NCI-H2081 (cell line): ENCODE results near the gene CBFA2T2.
"Not testable (repeated sequence)": the region's sequence is repeated elsewhere in the genome, so short reads cannot be mapped to it uniquely, and the experiment has no call there.

Experiments
- DNase-seq, 2 experiments: peaks; one replicate each; lab custom pipeline; 2025; lab: John Stamatoyannopoulos, UW

Gene CBFA2T2

GRCh38 chr20:33490023-33490933 lies at the start of gene CBFA2T2:
TSS of gene CBFA2T2 (plus strand) at chr20:33490096. CDS start at chr20:33490268, 172 bp downstream.
- peak; percentile 51 to 68 for DNase-seq

- not testable (repeated sequence) for DNase-seq
Observed at GRCh38 chr20:33440562-33440961, 49.3 kb upstream of the CBFA2T2 start.

GRCh38 chr20:33441142-33441955 lies 48.5 kb upstream of the CBFA2T2 start:
- DNase-seq: no peak

- DNase-seq: no peak
Observed at GRCh38 chr20:33442136-33443005, 47.5 kb upstream of the CBFA2T2 start.

- DNase-seq: peak in 1 of 2 experiments; percentile 39
Observed at GRCh38 chr20:33443006-33443511, 46.8 kb upstream of the CBFA2T2 start.

GRCh38 chr20:33443512-33444239 lies 46.2 kb upstream of the CBFA2T2 start, which contains the start of gene SNTA1:
TSS of gene SNTA1 (minus strand) at chr20:33443763. CDS start at chr20:33443620, 143 bp downstream.
- peak; percentile 73 to 77 for DNase-seq

DNA sequence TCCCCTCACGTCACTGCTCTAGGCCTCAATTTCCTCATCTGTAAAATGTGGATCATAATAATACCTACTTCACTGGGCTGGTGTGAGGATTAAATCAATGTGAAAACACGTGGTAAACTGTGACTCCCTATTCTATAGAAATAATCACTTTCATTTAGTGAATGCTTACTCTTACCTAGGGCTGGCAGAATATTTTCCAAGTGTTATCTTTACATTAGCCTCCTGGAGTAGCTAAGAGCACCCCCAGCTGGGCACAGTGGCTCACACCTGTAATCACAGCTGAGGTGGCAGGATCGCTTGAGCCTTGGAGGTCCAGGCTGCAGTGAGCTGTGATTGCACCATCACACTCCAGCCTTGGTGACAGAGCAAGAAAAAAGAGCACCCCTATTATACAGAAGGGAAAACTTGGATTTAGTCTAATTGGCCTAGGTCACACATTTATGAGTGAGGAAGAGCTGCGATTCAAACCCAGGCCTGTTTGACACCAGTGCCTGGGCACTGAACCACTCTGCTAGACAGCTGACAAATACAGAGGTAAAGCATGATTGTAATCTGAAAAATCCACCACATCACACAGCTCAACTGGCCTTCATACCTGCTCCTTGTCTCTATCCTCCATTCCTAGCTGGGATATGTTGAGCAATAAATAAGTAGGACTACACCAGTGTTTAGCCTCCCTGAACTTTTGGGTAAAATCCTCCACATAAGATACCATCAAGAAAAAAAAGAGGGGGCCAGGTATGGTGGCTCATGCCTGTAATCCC lies 44.9 kb upstream of the CBFA2T2 start:
- DNase-seq: peak in 1 of 2 experiments; percentile 34

DNA sequence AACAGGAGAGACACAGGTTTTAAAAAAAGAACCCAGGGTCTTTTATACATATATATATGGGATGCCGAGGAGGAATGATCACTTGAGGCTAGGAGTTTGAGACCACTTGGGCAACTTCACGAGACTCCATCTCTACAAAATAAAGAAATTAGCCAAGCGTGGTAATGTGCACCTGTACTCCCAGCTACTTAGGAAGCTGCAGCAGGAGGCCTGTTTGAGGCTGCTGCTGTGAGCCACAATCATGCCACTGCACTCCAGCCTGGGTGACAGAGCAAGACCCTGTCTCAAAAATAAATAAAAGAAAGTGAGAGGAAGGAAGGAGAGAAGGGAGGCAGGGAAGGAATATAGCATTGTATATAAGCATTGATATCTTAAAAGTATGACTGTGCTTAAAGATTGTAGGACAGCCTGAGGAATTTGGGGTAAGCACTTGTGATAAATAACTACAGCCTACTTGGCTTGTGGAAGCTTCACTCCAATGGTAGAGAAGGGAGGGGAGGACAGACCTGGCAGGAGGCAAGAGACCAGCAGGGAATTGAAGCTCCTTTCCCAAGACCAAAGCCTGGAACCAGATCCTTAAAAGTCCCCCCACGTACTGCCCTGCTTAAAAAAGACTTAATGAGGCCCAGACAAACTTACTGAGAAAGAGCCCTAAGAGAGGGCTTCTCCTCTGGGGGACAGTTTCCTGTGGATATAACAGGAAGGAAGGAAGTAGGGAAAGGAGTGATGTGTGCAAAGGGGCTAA lies 43.8 kb upstream of the CBFA2T2 start:
- DNase-seq: no peak

- DNase-seq: no peak
Observed at GRCh38 chr20:33450867-33451266, 39.0 kb upstream of the CBFA2T2 start.

DNA sequence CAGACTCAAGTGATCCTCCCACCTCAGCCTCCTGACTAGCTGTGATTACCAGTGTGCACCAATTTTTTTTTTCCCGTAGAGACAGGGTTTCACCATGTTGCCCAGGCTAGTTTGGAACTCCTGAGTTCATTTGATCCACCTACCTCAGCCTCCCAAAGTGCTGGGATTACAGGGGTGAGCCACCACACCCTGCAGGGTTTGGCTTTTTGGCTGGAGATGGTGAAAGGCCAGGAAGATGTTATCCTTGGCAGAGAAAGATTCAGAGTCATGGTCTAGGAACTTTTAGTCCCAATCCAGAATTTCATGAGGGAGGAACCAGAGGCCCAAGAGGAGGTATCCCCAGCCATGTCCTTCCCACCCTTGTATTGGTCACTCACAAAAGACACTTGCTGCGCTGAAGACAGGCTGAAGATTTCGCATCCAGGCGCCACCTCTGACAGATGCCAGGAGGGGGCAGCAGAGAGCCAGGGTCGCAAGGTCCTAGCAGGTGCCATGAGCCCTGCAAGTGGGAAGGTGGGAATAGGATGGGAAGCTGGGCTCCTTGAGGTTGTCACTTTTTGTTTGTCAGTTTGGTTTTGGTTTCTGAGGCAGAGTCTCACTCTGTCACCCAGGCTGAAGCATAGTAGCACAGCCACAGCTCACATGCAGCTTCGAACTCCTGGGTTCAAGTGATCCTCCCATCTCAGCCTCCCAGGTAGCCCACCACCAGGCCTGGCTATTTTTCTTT lies 32.8 kb upstream of the CBFA2T2 start:
- peak; percentile 78 to 81 for DNase-seq

- DNase-seq: no peak
Observed at GRCh38 chr20:33459599-33459998, 30.3 kb upstream of the CBFA2T2 start.

- DNase-seq: peak; percentile 46 to 63
Observed at GRCh38 chr20:33460711-33461110, 29.2 kb upstream of the CBFA2T2 start.

- DNase-seq: no peak
Observed at GRCh38 chr20:33463332-33464101, 26.4 kb upstream of the CBFA2T2 start.

DNA sequence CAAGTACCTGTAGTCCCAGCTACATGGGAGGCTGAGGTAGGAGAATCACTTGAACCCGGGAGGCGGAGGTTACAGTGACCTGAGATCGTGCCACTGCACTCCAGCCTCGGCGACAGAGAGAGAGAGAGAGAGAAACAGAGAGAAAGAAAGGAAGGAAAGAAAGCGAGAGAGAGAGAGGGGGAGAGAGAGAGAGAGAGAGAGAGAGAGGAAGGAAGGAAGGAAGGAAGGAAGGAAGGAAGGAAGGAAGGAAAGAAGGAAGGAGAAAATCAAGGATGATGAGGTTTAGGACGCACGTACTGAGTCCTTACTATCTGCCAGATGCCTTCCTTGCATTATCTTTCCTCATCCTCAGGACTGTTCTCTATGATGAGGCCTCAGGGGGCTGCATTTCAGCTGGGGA lies 25.1 kb upstream of the CBFA2T2 start:
- not testable (repeated sequence) for DNase-seq

GRCh38 chr20:33465481-33466302 lies 24.2 kb upstream of the CBFA2T2 start:
- DNase-seq: no peak

GRCh38 chr20:33466303-33466646 lies 23.6 kb upstream of the CBFA2T2 start:
- DNase-seq: no peak

DNA sequence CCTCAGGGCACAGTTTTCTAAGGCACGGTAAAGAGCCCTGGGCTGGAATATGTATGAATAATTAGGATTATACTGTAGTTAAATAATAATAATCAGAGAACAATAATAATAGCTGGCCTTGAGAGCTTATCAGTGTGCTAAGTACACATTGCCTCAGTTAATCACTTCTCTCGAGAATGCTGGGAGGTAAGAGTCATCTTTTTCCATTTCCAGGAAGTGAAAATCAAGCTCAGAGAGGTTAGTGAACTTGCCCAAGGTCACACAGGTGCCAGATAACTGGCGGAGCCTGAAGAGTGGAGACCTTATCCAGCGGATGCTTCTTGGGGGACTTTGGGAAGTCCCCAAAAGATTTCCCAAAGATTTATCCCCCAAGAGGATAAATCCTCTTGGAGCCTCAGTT lies 19.4 kb upstream of the CBFA2T2 start:
- no peak for DNase-seq
